GM19397 (cell line): ENCODE data around the gene POFUT2.

Experiments
- ATAC-seq: cut with Tn5 transposase; IDR thresholded peaks from one replicate; pipeline ENCODE4 v1.9.1; 2021; ENCODE audit warnings: mild to moderate bottlenecking, moderate library complexity; ENCODE audit not compliant: unreplicated experiment

POFUT2 gene

GRCh38 chr21:45287438-45288391 lies at the start of gene POFUT2:
Gene POFUT2, minus strand, starts transcription at chr21:45287895. Its CDS starts 24 bp downstream, at chr21:45287871.
- ATAC-seq, result peak; percentile 86

- no peak for ATAC-seq
Observed at GRCh38 chr21:45336870-45337269, 49.2 kb upstream of the POFUT2 start.

- ATAC-seq, result no peak
Observed at GRCh38 chr21:45336535-45336810, 48.8 kb upstream of the POFUT2 start.

- no peak for ATAC-seq
Observed at GRCh38 chr21:45335761-45336534, 48.3 kb upstream of the POFUT2 start.

GRCh38 chr21:45335151-45335760 lies 47.6 kb upstream of the POFUT2 start:
- no peak for ATAC-seq

GRCh38 chr21:45334591-45335081 lies 46.9 kb upstream of the POFUT2 start:
- no peak for ATAC-seq

- no peak for ATAC-seq
Observed at GRCh38 chr21:45334134-45334533, 46.4 kb upstream of the POFUT2 start.

- ATAC-seq, result no peak
Observed at GRCh38 chr21:45333583-45334121, 46.0 kb upstream of the POFUT2 start.

GRCh38 chr21:45332981-45333582 lies 45.4 kb upstream of the POFUT2 start:
- no peak for ATAC-seq

- ATAC-seq, result no peak
Observed at GRCh38 chr21:45332415-45332814, 44.7 kb upstream of the POFUT2 start.

GRCh38 chr21:45331531-45332147 lies 43.9 kb upstream of the POFUT2 start:
- no peak for ATAC-seq

GRCh38 chr21:45330851-45331261 lies 43.2 kb upstream of the POFUT2 start:
- no peak for ATAC-seq

- ATAC-seq, result no peak
Observed at GRCh38 chr21:45330075-45330781, 42.5 kb upstream of the POFUT2 start.

- ATAC-seq, result no peak
Observed at GRCh38 chr21:45329261-45330074, 41.8 kb upstream of the POFUT2 start.

GRCh38 chr21:45328198-45329091 lies 40.8 kb upstream of the POFUT2 start:
- ATAC-seq, result no peak

- no peak for ATAC-seq
Observed at GRCh38 chr21:45327441-45328197, 39.9 kb upstream of the POFUT2 start.

GRCh38 chr21:45326891-45327440 lies 39.3 kb upstream of the POFUT2 start:
- no peak for ATAC-seq
